Heart left ventricle (tissue), 13 donors: ENCODE measurements around the gene RNASEH2C.

ENCODE experiments used
- CTCF ChIP-seq, 12 donors: fragments of 200-600 bp; sonication (generic) in 4 of 12; IDR thresholded peaks; one replicate each; pipeline versions ENCODE4 v1.5.0 to v1.8.0; 2018 to 2022; ENCODE audit warnings: antibody characterized with exemption in 12 of 12, mild to moderate bottlenecking in 5 of 12
- POLR2A ChIP-seq, 2 donors: fragments of 450-650 bp; IDR thresholded peaks; one replicate each; pipeline ENCODE4 v1.6.1; 2017; ENCODE audit warnings: antibody characterized with exemption in 2 of 2, mild to moderate bottlenecking in 2 of 2, moderate library complexity in 2 of 2
- donor health status: ischemic (EF 13 %, LVEDD 7.1; RV severe dilation, severe dysfunction).
- donor health status: DM: no; HTN: yes; CAD: no.
- donor health status: DM: no; HTN: no; CAD: no.
- donor health status: ischemic (EF 25% LVEDD 6.9; RV normal size, moderate dysfunction).
- donor health status: ischemic (EF 25% LVEDD 5.7; RV mildly dilated, moderate dysfunction).
- donor health status: ischemic (EF 35%, LVEDD 5.7; RV mildly dilated, moderate dysfunction).
- donor health status: nonischemic (EF 11% LVEDD 7.7; RV severe dilation, severe dysfunction).
- donor health status: DM: yes; HTN: yes; CAD: no.
- donor health status: PGD.
- donor health status: ischemic (EF 29% LVEDD 5.4; RV normal size, mild dysfunction).
- donor health status: nonischemic (EF 23%, LVEDD 6.1; RV moderate dilation, normal function).

GRCh38 chr11:65742353-65742752, 21.8 kb upstream of the RNASEH2C start:
- TF ChIP-seq CTCF (IDR thresholded peaks at IDR 0.05) = no peak
- no peak for TF ChIP-seq POLR2A (IDR thresholded peaks at IDR 0.05)
